M059J (cell line): ENCODE results near the gene MEIS2. TPM values are rescaled to one million over a fixed set of nuclear protein-coding genes. Genes with fewer than 3 reads are reported as not detected.

Experiments
- DNase-seq: peaks from one replicate; pipeline ENCODE4 v3.0.0-alpha.2; 2012; ENCODE audit warnings: low read depth
- total RNA-seq: library from RNA; depleted of rRNA; stranded (reverse); fragments of >200 nt; shearing (Covaris generic); gene quantifications from 2 replicates; pipeline ENCODE4 v1.2.3, GENCODE V29; 2014

Gene MEIS2
- total RNA-seq, 1 experiment from 2014 or later = 32.9 TPM

DNA sequence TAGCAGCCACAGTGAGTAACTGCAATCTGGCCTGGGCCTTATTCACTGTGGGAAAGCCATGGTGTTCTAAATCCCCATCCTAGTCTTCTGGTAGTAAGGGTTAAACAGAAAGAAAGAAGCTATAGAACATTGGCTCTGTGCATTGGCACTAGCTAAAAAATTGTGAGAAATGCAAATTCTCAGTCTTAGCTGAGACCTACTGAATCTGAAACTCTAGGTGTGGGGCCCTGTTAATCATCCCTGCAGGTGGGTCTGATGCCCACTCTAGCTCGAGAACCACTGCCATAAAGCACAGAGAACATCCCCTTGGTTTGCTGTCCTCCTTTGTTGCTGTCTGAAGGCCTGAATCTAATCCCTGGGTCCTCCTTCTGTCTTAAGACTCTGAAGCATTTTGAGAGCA, 59.3 kb downstream of the MEIS2 start:
- DNase-seq = no peak

DNA sequence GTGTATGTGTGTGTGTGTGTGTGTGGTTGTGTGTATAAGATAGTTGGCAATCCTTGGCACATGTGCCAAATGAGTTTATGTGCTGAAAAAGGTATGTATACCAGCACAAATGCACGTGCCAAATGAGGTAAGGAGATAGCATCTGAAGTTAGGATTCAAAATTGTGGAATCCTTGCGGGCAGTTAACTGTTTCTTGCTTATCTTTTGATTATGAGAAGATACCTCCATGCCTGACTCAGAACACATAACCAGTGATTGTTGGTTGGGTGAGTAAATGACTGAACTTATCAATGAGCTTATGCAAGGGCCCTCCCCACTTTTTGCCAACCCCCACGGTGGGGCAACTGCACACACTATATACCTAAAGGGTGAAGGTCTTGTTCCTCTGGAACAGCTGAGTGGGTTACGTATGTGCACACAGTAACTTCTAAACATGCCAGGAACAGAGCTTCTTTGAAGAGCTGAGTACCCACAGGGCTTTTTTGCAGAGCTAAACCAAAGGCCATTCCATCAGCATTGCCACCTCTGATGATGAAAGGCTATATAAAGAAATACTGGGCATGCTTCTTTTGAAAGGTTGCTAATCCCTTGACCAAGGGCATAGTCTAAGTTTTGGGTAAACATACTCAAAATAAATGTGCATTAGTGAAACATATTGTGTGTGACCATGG, 60.1 kb downstream of the MEIS2 start:
- no peak for DNase-seq

DNA sequence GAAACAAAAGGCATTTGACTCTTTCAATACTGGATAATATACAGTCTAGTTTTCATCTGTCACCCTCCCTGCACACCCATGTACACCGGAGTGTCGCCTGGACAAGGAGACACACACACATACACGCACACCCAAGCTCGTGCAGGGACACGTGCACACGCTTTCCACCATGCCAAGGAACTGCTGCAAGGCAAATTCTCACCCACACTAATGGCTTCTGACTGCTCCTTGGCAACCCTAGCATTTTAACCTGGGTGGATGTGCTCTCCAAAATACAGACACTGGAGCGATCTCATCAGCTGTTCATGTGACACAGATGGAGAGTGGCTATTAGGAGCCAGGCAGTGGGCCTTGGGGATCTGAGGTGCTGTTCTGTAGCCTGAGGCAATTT, 61.6 kb downstream of the MEIS2 start:
- DNase-seq = no peak

DNA sequence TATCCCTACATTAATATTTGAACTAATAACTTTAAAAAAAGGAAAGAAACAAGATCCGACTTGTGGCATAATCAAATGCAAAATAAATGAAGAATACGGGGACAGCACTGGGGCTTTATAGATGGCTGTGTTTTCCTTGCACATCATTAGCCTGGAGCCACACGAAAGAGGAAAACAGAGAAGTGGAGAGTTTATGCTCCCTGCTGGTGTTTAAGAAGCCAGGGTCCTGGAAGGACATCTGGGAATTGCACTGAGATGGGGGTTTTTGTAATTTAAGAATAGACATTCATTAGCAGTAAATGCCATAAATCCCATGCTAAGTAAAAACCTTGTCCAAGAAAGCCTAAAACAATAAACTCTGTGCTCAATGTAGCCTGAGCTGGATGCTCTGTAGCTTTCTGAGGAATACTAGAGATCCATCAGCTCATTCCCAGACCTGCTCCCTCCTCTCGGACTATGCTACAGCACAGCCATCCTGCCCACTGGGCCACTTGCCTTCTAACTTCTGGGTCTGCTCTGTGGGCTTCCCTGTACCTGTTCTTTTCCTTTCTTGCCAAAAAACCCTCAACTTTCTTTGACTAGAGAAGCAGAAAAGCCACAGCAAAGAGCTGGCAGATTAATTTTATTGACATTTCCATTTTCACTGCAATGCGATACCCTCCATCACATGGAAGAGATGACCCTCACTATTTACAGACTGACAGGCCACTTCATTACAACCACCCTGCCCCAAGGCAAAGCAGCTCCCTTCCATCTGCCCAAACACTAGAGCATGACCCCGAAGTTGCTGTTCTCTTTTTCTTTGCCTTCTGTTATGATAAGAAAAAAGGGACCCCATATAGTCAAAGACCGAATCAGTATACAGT, 62.3 kb downstream of the MEIS2 start:
- DNase-seq = no peak

DNA sequence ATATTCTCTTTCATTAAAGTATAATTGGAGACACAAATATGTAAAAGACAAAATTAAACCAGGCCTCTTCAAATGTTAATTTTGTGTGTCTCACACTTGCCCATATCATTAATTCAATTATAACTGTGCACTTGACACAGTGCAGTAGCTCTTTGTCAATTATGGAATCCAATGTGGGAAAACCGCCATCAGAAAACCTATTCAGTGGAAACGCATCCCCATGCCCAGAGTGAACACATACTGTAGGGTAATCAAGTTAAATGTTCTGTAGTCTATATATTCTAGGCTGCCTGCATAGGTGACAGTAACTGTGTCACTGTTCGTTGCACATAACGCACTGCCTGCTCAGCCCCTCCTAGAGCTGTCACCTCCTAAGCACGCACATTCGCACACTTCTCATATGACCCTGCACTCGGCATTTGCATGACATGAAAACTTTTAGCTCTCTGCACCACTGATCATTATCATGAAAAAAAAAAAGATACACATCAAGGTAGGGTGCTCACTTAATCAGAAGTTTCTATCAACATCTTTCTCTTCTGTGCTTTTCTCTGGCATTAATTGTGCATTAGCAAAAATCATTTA, 63.2 kb downstream of the MEIS2 start:
- DNase-seq = no peak

DNA sequence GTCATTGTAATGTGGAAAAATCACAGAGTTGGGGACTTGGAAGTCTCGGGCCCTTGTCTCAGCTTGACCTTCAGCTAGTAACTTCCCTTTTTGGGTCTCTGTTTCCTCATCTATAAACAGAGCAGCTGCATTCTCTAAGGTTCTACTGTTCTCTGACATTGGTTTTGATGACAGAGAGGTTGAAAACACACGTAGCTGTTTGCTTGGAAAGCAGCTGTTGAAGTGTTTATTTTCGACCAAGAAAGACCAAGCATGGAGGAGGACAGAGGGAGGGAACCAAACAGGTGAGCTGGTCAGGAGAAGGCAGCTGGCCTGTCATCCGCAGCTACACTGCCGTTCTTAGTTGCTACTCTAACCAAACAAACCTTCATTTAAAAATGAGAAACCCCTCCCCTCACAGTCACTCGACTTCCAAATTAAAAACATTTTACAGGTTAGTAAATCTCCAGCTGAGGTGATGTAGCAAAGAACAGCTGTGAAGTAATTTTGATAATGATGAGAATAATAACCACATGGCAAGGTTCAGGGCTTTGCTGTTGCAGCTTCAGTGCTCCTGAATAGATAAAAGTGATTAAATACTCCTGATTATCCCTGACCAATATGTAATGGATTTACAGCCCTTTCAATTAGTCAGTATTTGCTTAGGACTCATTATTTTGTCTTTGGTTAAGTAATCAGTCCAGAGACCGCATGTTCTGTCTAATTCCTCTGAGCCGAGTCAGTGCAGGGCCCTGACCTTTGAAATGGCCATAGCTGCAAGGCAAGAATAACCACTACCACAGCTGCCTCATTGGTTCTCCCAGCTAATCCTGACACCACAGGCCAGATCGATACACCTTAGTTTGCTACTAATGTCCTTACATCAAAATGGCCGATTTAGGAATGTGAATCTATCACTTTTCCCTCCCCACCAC, 65.3 kb downstream of the MEIS2 start:
- DNase-seq = peak; percentile 49

DNA sequence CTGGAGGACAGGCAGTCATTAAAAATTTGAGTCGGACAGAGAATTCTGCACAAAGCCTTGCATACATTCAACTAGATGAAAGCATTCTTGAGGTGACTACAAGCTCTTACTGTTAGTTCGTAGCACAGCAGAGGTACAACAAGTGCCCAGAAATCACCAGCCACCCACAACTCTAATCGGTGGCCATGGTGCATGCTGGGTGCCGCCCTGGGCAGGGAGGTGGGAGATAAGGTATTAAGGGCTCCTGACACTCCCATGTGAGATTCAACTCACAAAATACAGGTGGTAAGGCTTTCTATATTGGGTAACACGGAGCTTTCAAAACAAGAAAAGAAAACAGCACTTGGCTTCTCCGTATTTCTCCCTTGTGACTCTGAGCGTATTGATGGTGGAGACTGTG, 66.0 kb downstream of the MEIS2 start:
- no peak for DNase-seq

DNA sequence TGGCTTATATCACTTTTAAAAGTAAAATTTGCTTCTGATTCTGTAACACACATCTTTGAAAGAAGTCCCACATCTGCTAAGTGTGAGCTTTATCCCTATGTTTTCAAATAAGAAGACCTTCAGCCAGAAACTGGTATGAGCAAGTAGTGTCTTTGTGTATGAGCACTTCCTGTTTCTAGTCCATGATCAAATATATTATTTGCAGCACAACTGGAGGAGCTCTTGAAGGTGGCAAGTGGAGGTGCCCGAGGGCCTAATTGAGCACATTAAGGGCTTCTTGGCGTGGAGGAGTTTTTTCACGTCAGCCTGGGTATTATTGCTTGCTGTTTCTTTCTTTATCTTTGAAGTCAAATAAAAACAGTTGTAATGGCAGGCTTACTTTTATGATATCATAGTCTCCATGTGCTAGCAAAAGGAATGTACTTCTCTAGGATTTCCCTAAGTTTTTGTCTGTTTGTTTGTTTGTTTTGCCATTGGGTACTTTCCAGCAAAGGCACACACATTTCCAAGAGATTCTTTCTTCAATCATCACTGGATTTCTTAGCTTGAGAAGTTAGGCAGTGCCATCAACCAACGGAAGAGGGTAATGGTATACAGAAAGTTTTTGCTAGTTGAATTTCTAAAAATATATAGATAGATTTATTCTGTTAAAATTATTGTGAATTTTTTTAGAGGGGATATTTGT, 68.1 kb downstream of the MEIS2 start:
- DNase-seq = no peak

DNA sequence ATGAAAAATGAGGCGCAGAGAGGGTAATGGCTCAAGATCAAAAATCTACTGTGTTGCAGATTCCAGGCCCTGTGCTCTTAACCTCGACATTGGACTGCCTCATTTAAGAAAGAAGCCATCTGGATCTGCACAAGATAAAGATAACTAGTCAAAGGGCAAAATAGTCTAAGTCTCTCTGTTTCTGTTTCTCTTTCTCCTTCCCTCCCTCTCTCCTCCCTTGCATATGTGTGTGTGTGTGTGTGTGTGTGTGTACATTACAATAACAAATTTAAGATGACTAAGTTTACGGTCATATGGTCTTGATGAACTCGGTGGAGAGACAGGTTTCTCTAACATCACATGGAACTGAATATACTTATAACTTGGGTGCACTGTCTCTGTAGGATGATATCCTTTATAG, 69.2 kb downstream of the MEIS2 start:
- peak; percentile 46 for DNase-seq

DNA sequence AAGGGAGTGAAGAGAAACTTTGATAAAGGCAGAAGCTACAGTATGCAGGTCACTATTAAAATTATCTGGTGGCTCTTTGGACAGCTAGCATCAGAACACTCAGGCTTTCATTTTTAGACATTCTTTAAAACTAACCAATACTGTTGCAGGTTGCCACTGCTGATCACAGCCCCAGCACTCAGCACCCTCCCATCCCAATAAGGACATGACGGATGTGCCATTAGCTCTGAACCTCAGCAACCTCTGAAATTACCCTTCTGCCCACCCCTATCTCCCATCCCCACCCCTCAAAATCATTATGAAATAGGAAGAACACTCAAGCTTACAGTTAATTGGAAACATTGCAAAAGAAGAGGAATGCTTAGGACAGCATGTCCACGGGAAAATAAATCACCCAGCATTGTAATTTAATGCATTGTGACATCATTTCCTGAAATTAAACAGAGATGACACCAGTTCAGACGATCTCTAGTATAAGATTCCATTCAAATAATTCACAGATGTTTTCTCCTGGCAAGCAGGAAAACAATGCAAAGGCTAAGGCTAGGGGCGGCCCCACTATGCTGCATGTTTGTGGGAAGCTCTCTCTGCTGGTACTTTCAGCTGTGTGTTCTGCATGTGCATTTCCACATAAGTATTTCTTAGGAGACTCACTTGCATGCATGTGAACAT, 71.6 kb downstream of the MEIS2 start:
- no peak for DNase-seq

DNA sequence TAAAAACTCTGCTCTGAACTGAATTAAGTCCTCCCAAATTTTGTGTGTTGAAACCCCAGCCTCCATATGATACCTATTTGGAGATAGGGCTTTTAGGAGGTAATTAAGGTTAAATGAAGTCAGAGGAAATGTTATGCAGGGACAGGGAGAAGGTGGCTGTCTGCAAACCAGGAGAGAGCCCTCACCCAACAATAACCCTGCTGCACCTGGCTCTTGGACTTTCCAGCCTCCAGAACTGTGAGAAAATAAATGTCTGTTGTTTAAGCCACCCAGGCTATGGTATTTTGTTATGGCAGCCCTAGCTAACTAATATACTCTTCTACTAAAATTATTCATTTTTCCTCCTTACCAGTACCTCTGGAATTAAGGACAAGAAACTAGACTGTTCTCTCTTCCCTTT, 79.5 kb downstream of the MEIS2 start:
- no peak for DNase-seq

DNA sequence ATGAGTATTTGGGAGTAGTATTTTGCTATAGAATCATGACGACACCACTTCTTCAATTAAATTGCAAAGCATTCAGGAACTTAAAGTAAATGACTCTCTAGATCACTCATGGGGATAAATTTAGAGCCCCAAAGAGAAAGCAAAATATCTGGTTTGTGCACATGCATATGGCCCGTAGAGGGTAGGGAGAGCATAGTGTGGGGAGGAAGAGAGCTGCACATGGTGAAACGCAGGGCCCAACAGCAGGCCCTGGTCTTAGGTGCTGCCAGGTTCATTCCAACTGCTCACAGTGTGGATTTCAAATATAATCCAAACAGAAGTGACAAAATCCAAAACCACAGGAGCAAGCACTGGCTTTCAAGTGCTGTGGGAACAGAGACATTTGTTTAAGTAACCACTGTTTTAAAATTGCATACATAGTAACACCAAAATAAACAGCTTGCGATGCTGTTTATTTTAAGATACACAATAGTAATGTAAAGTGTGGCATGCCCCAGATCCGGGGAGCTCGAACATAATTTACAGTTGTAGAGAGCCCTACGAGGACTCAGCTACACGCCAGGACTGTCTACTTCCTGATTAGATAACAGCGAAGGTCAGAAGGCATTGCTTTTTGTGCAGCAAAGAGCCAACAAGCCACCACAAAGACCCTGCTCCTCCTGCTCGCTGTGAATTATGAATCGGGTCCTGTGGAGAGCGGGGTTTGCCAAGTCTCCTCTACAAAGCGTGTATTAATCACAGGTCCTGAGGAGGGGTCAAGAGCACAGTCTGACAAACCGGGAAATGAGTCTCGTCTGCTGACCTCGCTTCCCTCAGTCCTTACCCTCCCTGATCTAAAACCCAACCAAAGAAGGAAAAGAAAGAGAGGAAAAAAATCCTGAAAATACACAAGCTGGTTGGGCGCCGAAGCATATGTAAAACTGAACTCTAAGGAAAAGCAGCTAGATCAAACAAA, 80.6 kb downstream of the MEIS2 start:
- DNase-seq = peak; percentile 78

DNA sequence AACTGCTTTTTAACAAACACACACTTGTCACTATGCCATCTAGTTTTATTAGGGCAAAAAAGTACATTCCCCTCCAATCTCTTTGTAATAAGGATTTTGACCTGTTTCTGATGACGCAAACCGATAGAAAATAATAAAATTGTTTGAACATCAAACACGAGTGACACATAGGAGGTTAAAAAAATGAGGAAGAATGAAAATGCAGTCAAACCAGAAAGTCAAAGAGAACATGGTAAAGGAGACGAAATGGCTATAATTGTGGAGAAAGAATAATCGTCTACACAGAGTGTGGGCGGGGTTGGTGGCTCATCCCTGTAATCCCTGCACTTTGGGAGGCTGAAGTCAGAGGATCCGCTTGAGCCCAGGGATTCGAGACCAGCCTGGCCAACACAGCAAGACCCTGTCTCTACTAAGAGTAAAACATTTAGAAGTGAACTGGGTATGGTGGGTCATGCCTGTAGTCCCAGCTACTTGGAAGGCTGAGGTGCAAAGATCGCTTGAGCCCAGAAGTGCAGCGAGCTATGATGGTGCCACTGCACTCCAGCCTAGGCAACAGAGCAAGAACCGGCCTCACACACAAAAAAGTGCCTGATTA, 83.2 kb downstream of the MEIS2 start:
- DNase-seq = no peak

DNA sequence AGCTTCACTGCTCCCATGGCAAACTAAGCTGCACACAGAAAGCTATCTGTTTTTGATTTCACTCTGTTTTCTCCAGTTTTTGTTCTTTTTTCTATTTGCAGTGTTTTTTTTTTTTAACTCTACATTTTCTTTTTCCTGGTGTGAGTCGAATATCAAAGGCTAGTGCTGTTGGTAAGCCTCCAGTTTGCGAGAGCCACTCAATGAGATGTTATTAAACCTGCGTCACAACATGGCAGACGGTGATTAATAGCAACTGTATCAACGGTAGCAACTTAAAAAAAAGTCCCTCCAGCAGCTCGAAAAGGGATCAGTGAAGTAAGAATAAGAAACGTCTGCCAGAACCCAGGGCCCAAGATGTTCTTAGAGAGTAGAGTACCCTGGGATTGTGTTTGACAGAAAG, 84.1 kb downstream of the MEIS2 start:
- DNase-seq = peak; percentile 81

DNA sequence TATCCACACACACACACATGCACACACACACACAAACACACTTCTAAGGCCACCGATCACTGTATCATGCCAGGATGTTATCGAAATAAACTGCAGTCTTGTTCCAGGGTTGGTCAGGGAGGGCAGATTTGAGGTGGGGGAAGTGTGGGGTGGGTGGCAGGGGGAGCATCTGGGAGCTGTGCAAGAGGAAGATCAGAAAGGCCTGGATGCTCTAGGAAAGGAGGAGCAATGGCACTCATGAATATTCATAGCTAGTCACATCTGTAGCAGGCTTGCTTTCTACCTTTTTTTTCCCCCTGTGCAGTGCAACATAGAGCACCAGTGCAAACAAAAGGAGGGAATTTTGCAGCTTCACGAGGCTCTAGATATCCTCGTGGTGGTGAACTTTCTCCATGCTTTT, 84.9 kb downstream of the MEIS2 start:
- peak; percentile 56 for DNase-seq

DNA sequence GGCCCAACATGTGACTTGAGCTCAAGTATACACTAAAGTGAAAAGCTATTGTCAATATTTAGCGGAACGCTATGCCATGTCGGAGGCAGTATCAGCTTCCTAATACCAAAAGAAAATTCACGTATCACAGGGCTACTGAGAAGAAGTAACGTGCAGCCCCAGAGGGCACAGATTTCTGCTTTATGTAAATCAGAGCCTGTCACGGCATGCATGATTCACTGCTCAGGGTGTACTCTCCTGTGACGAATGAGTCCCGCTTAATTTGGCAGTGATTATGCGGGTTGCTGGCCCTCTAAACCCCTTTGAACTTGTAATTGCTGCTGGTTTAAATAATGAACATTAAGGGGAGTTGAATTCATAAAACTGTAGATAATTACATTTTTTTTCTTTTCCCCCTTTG, 85.3 kb downstream of the MEIS2 start:
- peak; percentile 95 for DNase-seq

DNA sequence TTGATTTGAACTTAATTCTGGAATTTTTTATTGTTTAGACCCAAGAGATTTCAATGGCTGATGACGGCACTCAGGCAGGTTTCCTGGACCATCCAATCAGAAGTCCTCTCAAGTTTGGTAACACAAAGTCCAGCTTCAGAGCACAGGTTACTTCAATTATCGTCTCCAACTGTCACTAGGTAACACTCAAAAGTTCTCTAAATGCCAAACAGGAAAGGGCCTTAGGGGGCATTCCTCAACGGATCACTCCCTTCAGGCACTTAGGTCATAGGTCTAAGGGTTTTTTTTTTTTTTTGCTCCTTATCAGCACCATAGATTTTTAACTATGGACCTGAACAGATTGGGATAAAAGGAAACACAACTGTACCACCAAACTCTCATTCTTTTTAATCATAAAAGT, 85.8 kb downstream of the MEIS2 start:
- peak; percentile 47 for DNase-seq

DNA sequence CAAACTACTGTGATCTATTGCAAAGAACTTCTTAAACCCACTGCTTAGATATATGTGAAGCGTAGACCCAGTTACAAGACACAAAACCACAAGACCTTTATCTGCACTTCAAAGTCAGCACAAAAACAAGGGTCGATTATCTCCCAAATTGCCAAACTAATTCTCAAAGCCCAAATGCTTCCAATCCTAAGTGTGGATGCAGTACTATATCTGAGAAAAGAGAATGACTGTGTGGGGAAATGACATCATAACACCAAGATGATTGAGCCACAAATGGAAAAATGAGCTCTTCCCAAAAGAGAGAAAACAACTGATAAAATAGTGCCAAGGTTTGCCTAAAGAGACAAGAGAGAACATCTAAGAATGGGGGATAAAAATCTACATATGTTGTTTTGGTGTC, 86.2 kb downstream of the MEIS2 start:
- peak; percentile 29 for DNase-seq

DNA sequence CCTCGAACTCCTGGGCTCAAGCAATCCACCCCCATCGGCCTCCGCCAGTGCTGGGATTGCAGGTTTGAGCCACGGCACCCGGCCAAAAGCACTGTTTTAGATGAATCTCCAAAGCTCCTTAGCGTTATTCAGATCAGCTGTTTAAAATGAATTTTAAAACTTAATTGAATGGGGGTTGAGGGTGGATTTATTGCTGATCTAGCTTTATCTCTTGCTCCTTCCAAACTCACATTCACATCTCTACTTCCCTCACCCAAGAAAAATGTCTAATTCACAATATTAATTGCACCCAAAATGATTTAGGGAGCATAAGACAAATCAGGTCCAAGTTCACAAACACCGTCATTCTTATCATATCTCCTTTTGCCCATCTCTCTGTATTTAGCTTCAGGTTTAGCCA, 89.8 kb downstream of the MEIS2 start:
- DNase-seq = no peak
